Measurements from ENCODE around the gene INSR. TPM values are rescaled to one million over a fixed set of nuclear protein-coding genes. Genes with fewer than 3 reads are reported as not detected.

INSR gene
- total and polyA plus RNA-seq, 2 experiments from 2014 or later = 19.2 to 52.1 TPM

- Histone ChIP-seq H3K9me2 (ENCODE audit: insufficient read depth) (no peaks in the 10 kb centered on the region), H3K36me3 (ENCODE audit: insufficient read depth) (no peaks in the 10 kb centered on the region; the same call in 1 of the 2 replicates), H4K20me1 (replicated peaks; ENCODE audit: insufficient read depth) (peaks cover 8% of the 10 kb centered on the region), H3K4me3 (no peak overlapping the region), H3K27ac (ENCODE audit: low read depth) (no peak overlapping the region), H3K4me1 (ENCODE audit: insufficient read depth) (peaks cover 12% of the 10 kb centered on the region), H2AFZ (no peak overlapping the region), H3F3A (replicated peaks; ENCODE audit: low read depth) (no peaks in the 10 kb centered on the region), H3K27me3 (ENCODE audit: insufficient read depth) (peaks cover 3% of the 10 kb centered on the region; the same call in 1 of the 2 replicates), H3K4me2 (no peak overlapping the region), H3K79me2 (replicated peaks; ENCODE audit: insufficient read depth) (peaks cover 72% of the 10 kb centered on the region)
- Mint-ChIP-seq H3K27ac (no peak overlapping the region), H3K36me3 (ENCODE audit: low read depth) (no peaks in the 10 kb centered on the region), H3K27me3 (ENCODE audit: insufficient read depth, low read depth, poor library complexity) (peaks cover 10% of the 10 kb centered on the region), H3K4me1 (peaks cover 21% of the 10 kb centered on the region), H3K4me3 (no peak overlapping the region), H3K9me3 (no peaks in the 10 kb centered on the region)
- ATAC-seq (no peak), DNase-seq (ENCODE audit: low spot score) (no peak)
- TF ChIP-seq ZNF114 (CRISPR knock-in tag; IDR thresholded peaks at IDR 0.05) = no peak
- TF ChIP-seq ZNF331 (CRISPR knock-in tag; IDR thresholded peaks at IDR 0.05; ENCODE audit: low read depth) = no peak
- no peak for TF ChIP-seq REST (IDR thresholded peaks at IDR 0.05; ENCODE audit: unreplicated experiment)
- no peak for TF ChIP-seq JUNB (IDR thresholded peaks at IDR 0.05; ENCODE audit: unreplicated experiment)
- TF ChIP-seq POLR2AphosphoS5 (IDR thresholded peaks at IDR 0.05; ENCODE audit: low read depth) = no peak
- no peak for TF ChIP-seq NANOG (IDR thresholded peaks at IDR 0.05; ENCODE audit: borderline replicate concordance)
- TF ChIP-seq EZH2 (IDR thresholded peaks at IDR 0.05; ENCODE audit: low read depth, unreplicated experiment) = no peak
- TF ChIP-seq STAT1 (IDR thresholded peaks at IDR 0.05; ENCODE audit: unreplicated experiment) = no peak
- no peak for TF ChIP-seq ETS1 (IDR thresholded peaks at IDR 0.05)
- TF ChIP-seq CTCF (conservative IDR thresholded peaks at IDR 0.05; ENCODE audit: low read depth in 2 of 2) = no peak
- no peak for TF ChIP-seq CREB1 (CRISPR knock-in tag; IDR thresholded peaks at IDR 0.05; ENCODE audit: low read depth)
- no peak for TF ChIP-seq ZNF462 (CRISPR knock-in tag; IDR thresholded peaks at IDR 0.05)
- TF ChIP-seq EZH2phosphoT487 (IDR thresholded peaks at IDR 0.05; ENCODE audit: unreplicated experiment) = no peak
Observed at GRCh38 chr19:7288977-7289376, 5.2 kb downstream of the INSR start.
